HepG2 (cell line): Measurements from ENCODE around the gene FFAR4. TPM values are rescaled to one million over a fixed set of nuclear protein-coding genes. Genes with fewer than 3 reads are reported as not detected.

Experiments used
- AGO1 ChIP-seq: fragments of 200-400 bp; formaldehyde crosslinking; IDR thresholded peaks from 2 replicates; pipeline ENCODE4 v1.6.1; 2017; ENCODE audit warnings: mild to moderate bottlenecking, low read depth, low read length, moderate library complexity; ENCODE audit not compliant: poor library complexity, severe bottlenecking
- CBFB ChIP-seq: sonication (generic); formaldehyde crosslinking; IDR thresholded peaks from 2 replicates; pipeline ENCODE4 v1.4.0; 2020; ENCODE audit warnings: missing genetic modification reagents
- DMAP1 ChIP-seq: IDR thresholded peaks from 2 replicates; pipeline ENCODE4 v1.6.1; 2016
- JUN ChIP-seq: sonication (generic); formaldehyde crosslinking; IDR thresholded peaks from 2 replicates; pipeline ENCODE4 v1.4.0; 2020; ENCODE audit warnings: mild to moderate bottlenecking, missing genetic modification reagents
- MAF1 ChIP-seq: sonication (generic); formaldehyde crosslinking; IDR thresholded peaks from 2 replicates; pipeline ENCODE4 v1.5.0; 2020; ENCODE audit warnings: missing genetic modification reagents, borderline replicate concordance
- MIER3 ChIP-seq: IDR thresholded peaks from 2 replicates; pipeline ENCODE4 v1.6.1; 2016; ENCODE audit warnings: missing compliant biosample characterization, borderline replicate concordance
- NFE2L1 ChIP-seq: sonication (generic); formaldehyde crosslinking; IDR thresholded peaks from 2 replicates; pipeline ENCODE4 v1.4.0; 2020; ENCODE audit warnings: missing genetic modification reagents, mild to moderate bottlenecking, borderline replicate concordance
- PRDM15 ChIP-seq: sonication (generic); formaldehyde crosslinking; IDR thresholded peaks from 2 replicates; pipeline ENCODE4 v1.4.0; 2020; ENCODE audit warnings: missing genetic modification reagents
- RAD21 ChIP-seq: fragments of 450-650 bp; formaldehyde crosslinking; IDR thresholded peaks from 2 replicates; pipeline ENCODE4 v1.5.0; 2020; ENCODE audit warnings: mild to moderate bottlenecking
- SCMH1 ChIP-seq: sonication (generic); formaldehyde crosslinking; IDR thresholded peaks from 2 replicates; pipeline ENCODE4 v1.9.0; 2021; ENCODE audit warnings: missing genetic modification reagents, mild to moderate bottlenecking, borderline replicate concordance
- SP140L ChIP-seq: sonication (generic); formaldehyde crosslinking; IDR thresholded peaks from 2 replicates; pipeline ENCODE4 v1.4.0; 2020; ENCODE audit warnings: missing genetic modification reagents, borderline replicate concordance
- SP5 ChIP-seq: IDR thresholded peaks from 2 replicates; pipeline ENCODE4 v1.6.1; 2016; ENCODE audit warnings: low read depth, borderline replicate concordance
- TBX3 ChIP-seq: fragments of 450-650 bp; IDR thresholded peaks from 2 replicates; pipeline ENCODE4 v1.6.1; 2017; ENCODE audit warnings: antibody characterized with exemption, mild to moderate bottlenecking, inconsistent platforms, borderline replicate concordance
- TOE1 ChIP-seq: sonication (generic); formaldehyde crosslinking; IDR thresholded peaks from 2 replicates; pipeline ENCODE4 v1.4.0; 2020; ENCODE audit warnings: mild to moderate bottlenecking, missing genetic modification reagents
- TP53 ChIP-seq: sonication (generic); formaldehyde crosslinking; conservative IDR thresholded peaks from 2 replicates; pipeline ENCODE4 v1.4.0; 2020; ENCODE audit warnings: missing genetic modification reagents
- ZBTB7B ChIP-seq: sonication (generic); formaldehyde crosslinking; IDR thresholded peaks from 2 replicates; pipeline ENCODE4 v1.4.0; 2020; ENCODE audit warnings: missing genetic modification reagents
- ZNF121 ChIP-seq: sonication (generic); formaldehyde crosslinking; IDR thresholded peaks from 2 replicates; pipeline ENCODE4 v1.5.0; 2020; ENCODE audit warnings: mild to moderate bottlenecking, missing genetic modification reagents
- ZNF30 ChIP-seq: sonication (generic); formaldehyde crosslinking; IDR thresholded peaks from 2 replicates; pipeline ENCODE4 v1.5.0; 2020; ENCODE audit warnings: mild to moderate bottlenecking, missing genetic modification reagents
- ZNF354B ChIP-seq: sonication (generic); formaldehyde crosslinking; IDR thresholded peaks from 2 replicates; pipeline ENCODE4 v1.8.0; 2022; ENCODE audit warnings: mild to moderate bottlenecking, missing genetic modification reagents
- ZNF496 ChIP-seq: sonication (generic); formaldehyde crosslinking; IDR thresholded peaks from 2 replicates; pipeline ENCODE4 v1.8.1; 2023; ENCODE audit warnings: mild to moderate bottlenecking, moderate library complexity, missing genetic modification reagents; ENCODE audit not compliant: insufficient replicate concordance
- ZNF605 ChIP-seq: sonication (generic); formaldehyde crosslinking; IDR thresholded peaks from 2 replicates; pipeline ENCODE4 v1.8.0; 2022; ENCODE audit warnings: mild to moderate bottlenecking, missing genetic modification reagents
- ZNF678 ChIP-seq: sonication (generic); formaldehyde crosslinking; IDR thresholded peaks from 2 replicates; pipeline ENCODE4 v1.4.0; 2020; ENCODE audit warnings: mild to moderate bottlenecking, missing genetic modification reagents
- ZNF749 ChIP-seq: sonication (generic); formaldehyde crosslinking; IDR thresholded peaks from 2 replicates; pipeline ENCODE4 v1.8.0; 2022; ENCODE audit warnings: mild to moderate bottlenecking, missing genetic modification reagents, moderate library complexity, borderline replicate concordance
- ZNF768 ChIP-seq: sonication (generic); formaldehyde crosslinking; IDR thresholded peaks from 2 replicates; pipeline ENCODE4 v1.4.0; 2020; ENCODE audit warnings: missing genetic modification reagents
- ZNF775 ChIP-seq: sonication (generic); formaldehyde crosslinking; IDR thresholded peaks from 2 replicates; pipeline ENCODE4 v1.4.0; 2020; ENCODE audit warnings: missing genetic modification reagents, mild to moderate bottlenecking, moderate library complexity, borderline replicate concordance
- ZNF782 ChIP-seq: sonication (generic); formaldehyde crosslinking; IDR thresholded peaks from 2 replicates; pipeline ENCODE4 v1.4.0; 2020; ENCODE audit warnings: missing genetic modification reagents, mild to moderate bottlenecking, borderline replicate concordance
- ZNF879 ChIP-seq: sonication (generic); formaldehyde crosslinking; IDR thresholded peaks from 2 replicates; pipeline ENCODE4 v1.8.1; 2023; ENCODE audit warnings: missing genetic modification reagents
- polyA plus RNA-seq, 8 experiments: library from polyadenylated mRNA; depleted of rRNA in 3 of 8; stranded (reverse) in 7 of 8; unstranded in 1 of 8; fragments of >200 nt; fragmentation: Illumina TruSeq in 4 of 8; extraction: Trizol in 4 of 8; gene quantifications; 2 replicates each; pipeline versions ENCODE4 v1.2.1 to v1.2.3, GENCODE V29; 2011 to 2016; ENCODE audit warnings: low read depth in 4 of 8, missing spikeins in 1 of 8, mixed read lengths in 1 of 8; ENCODE audit not compliant: insufficient read depth in 1 of 8
- total RNA-seq, 5 experiments: library from RNA; depleted of rRNA; stranded (reverse); fragments of >200 nt; fragmentation: Illumina TruSeq; extraction: Trizol; gene quantifications; 2 replicates each; pipeline ENCODE4 v1.2.3, GENCODE V29; 2016; ENCODE audit warnings: low read depth in 1 of 5

FFAR4 gene
- total and polyA plus RNA-seq, 2 of the 13 experiments (the other 11 are each of a cell fraction or from before 2014, with no cell fraction given), result 0.09 TPM; not detected in 1

GRCh38 chr10:93601146-93601773 lies 34.8 kb downstream of the FFAR4 start, which contains the start of gene RBP4 (continued):
- TF ChIP-seq PRDM15 (CRISPR knock-in tag), result no peak
- no peak for TF ChIP-seq MAF1 (CRISPR knock-in tag)
- TF ChIP-seq ZNF775 (CRISPR knock-in tag), result no peak
- peak; percentile 71; the same call in 1 of the 2 replicates for TF ChIP-seq DMAP1 (CRISPR knock-in tag)
- peak; percentile 79; the same call in 1 of the 2 replicates for TF ChIP-seq ZNF768 (CRISPR knock-in tag)
- no peak for TF ChIP-seq TOE1
- peak; percentile 45; the same call in 1 of the 2 replicates for TF ChIP-seq ZNF121 (CRISPR knock-in tag)
- TF ChIP-seq AGO1, result no peak
- TF ChIP-seq MIER3, result no peak
- TF ChIP-seq NFE2L1 (CRISPR knock-in tag), result no peak
- TF ChIP-seq SP5 (CRISPR knock-in tag), result peak; percentile 86
- TF ChIP-seq JUN (CRISPR knock-in tag), result peak; percentile 80; the same call in 1 of the 2 replicates
- peak; percentile 72 for TF ChIP-seq RAD21 (CRISPR knock-in tag)
- TF ChIP-seq ZNF496 (CRISPR knock-in tag), result no peak
- TF ChIP-seq SP140L (CRISPR knock-in tag), result 0 out of 2 replicates have a peak, but pooled peaks have one; percentile 12
- TF ChIP-seq SCMH1 (CRISPR knock-in tag), result no peak
- no peak; the same call in 1 of the 2 replicates for TF ChIP-seq TP53 (CRISPR knock-in tag)
- TF ChIP-seq ZNF782 (CRISPR knock-in tag), result peak; percentile 91
- TF ChIP-seq ZNF30 (CRISPR knock-in tag), result no peak; the same call in 1 of the 2 replicates
- peak; percentile 93; the same call in 1 of the 2 replicates for TF ChIP-seq ZNF749 (CRISPR knock-in tag)
- no peak for TF ChIP-seq ZNF354B (CRISPR knock-in tag)
- no peak for TF ChIP-seq ZNF879 (CRISPR knock-in tag)
- TF ChIP-seq ZBTB7B, result peak; percentile 85
- TF ChIP-seq ZNF605 (CRISPR knock-in tag), result peak; percentile 63; the same call in 1 of the 2 replicates
- TF ChIP-seq CBFB (CRISPR knock-in tag), result peak; percentile 52; the same call in 1 of the 2 replicates
- 0 out of 2 replicates have a peak, but pooled peaks have one; percentile 40 for TF ChIP-seq ZNF678 (CRISPR knock-in tag)
- TF ChIP-seq TBX3, result peak; percentile 50; the same call in 1 of the 2 replicates
